ENCODE results near the gene PFKL.
"Not testable (repeated sequence)": the region's sequence is repeated elsewhere in the genome, so short reads cannot be mapped to it uniquely, and the experiment has no call there.

The PFKL gene

GRCh38 chr21:44347911-44348451 is 48.1 kb downstream of the PFKL start:
- no peak for DNase-seq

DNA sequence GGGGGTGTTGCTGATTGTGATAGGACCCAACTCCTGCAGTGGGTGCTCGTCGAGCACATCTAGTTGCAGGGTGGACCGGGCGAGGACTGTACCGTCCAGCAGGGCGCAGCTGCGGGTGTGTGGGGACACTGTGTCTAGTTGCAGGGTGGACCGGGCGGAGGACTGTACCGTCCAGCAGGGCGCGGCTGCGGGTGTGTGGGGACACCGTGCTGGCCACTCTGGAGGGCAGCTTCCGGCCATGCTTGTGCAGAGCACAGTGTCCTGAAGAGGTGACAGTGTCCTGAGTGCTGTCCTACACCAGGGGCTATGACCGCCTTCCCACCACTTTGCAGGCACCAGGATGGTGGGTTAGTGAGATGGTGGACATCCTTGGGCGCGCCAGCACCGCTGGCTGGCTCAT is 49.0 kb downstream of the PFKL start:
- no peak for DNase-seq

- no peak for DNase-seq
These were observed 49.6 kb downstream of the PFKL start for GRCh38 chr21:44349416-44349846.

GRCh38 chr21:44349847-44350772 is 50.3 kb downstream of the PFKL start:
- no peak for DNase-seq

- no peak for DNase-seq
These were observed 51.1 kb downstream of the PFKL start for GRCh38 chr21:44350773-44351481.

- DNase-seq = no peak
These were observed 51.8 kb downstream of the PFKL start for GRCh38 chr21:44351535-44352252.

DNA sequence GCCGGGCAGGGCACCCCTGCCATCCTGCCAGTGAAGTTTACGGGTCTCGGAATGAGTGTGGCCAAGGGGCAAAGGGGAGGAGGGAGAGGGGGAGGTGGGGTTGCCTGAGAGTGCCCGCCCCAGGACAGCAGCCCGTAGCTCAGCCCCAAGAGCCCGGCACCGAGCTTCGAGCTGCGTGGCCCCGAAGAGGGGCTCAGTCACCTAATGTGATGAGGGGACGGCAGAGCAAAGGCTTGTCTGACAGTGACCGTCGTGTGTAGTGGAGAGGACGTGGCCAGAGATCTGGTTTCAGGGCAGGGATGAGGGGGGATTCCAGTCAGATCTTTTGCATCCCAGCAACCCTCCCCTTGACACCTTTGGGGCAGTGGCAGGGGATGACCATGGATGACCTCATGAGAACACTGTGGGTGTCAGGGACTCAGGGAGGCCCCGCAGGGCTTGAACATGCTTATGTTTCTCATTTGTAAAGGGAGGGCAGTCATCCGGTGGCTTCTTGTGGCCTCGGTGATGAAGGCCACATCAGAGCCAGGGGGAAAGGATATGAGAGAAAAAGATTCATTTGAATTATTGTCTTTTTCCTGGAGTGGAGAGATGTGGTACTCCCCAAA is 52.5 kb downstream of the PFKL start:
- DNase-seq = no peak

DNA sequence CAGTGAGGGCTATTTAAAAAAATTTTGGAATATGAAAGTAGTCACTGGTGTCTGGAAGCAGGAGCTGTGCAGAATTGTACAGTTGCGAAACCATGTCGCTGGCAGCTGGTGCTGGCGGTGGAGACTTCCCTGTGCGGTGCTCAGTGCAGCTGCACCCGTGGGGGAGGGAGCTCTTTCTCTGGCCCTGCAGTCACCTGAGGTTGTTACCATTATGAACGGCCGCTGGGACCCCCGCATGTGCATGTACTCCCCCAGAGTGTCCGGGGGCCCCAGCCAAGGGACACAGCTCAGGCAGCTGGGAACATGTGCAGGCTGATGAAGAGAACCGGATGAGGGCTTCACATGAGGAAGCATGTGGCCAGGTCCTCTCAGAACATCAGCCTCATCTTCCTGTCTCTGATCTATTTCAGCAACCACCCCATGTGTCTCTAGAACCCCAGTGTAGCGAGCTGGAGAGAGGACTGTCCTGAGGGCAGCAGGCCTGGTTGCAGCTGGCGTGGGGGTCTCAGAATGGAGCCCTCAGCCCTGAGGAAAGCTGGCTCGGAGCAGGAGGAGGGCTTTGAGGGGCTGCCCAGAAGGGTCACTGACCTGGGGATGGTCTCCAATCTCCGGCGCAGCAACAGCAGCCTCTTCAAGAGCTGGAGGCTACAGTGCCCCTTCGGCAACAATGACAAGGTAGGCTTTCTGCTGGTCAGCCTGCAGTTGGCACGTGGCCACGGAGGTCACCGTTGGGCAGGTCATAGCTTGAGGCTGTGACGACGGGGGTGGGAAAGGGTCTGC is 53.5 kb downstream of the PFKL start, which contains the start of gene TRPM2:
TRPM2 (plus strand) TSS at position 431 of the 780 bp plus-strand sequence; CDS start at position 511, 80 bp downstream.
- DNase-seq = no peak

- no peak for DNase-seq
These were observed 54.1 kb downstream of the PFKL start for GRCh38 chr21:44354001-44354405.

DNA sequence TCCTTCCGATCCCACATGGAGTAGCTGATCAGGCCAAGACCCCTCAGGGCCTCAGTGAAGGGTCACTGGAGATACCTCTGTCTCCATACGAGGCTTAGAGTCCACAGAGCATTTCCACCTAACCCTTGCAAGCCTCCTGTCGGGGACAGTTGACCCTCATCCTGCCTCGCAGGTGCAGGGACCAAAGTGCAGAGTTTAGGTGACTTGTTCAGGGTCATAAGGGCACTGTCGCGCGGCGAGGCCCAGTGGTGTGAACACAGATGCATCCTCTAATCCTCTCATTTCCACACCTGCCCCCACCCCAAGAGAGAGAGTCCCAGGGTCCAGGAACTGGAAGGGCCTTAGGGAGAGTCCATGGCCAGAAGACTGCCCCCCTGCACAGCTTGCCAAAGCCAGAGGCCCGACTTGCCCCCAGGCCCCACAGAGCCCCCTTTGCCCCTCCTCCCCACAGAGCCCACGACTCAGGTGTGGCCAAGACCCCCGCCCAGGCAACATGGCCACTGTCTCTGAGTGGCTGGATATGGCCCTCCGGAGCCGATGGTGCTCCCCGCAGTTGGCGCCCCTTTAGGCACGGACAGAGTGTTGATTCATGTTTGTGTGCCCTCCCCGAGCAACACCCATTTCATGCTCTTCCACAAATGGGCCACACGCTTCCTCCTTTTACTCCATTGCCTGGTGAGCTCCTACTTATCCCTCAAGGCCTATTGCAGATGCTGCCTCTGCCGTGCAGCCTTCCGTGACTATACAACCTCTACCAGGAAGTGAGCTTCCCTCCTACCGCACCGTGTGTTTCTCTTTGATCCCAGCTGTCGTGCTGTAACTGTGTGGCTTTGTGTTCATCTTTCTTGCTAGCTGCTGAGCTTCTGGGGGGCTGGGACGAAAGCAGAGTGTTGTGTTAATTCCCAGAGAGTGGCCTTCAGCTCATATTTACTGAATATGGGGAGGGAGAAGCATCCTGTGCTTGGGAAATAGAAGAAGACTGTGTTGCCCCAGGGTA is 55.2 kb downstream of the PFKL start:
- DNase-seq = no peak

DNA sequence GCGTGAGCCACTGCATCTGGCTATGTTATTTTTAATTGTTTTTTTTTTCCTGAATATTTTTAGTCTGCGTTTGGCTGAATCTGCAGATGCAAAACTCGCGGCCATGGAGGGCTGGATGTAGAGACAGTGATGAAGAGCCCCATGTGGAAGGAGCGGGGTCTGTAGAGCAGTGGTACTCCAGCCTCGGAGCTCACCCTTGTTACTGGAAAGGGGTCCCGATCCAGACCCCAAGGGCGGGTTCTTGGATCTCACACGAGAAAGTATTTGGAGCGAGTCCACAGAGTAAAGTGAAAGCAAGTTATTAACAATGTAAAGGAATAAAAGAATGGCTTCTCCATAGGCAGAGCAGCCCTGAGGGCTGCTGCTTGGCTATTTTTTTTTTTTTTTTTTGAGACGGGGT is 56.3 kb downstream of the PFKL start:
- DNase-seq = no peak

- DNase-seq = no peak
These were observed 56.8 kb downstream of the PFKL start for GRCh38 chr21:44356636-44357035.

GRCh38 chr21:44357064-44357837 is 57.4 kb downstream of the PFKL start:
- no peak for DNase-seq

DNA sequence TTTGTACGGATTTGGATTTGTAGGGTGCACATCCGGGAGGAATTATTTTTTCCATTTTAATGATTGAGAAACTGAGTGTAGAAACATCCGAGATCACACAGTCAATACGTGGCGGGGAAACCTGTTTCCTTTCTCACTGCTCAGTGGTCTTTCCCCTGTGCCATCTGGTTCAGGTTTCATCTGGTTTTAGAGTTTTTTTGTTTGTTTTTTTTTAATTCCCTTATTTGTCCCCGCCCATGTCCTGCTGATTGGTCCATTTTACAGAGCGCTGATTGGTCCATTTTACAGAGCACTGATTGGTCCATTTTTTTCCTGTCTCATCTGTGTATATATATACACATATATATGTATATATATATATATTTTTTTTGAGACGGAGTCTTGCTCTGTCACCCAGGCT is 59.5 kb downstream of the PFKL start:
- DNase-seq = no peak

- DNase-seq = no peak
These were observed 60.3 kb downstream of the PFKL start for GRCh38 chr21:44360159-44360558.

GRCh38 chr21:44361903-44362302 is 62.0 kb downstream of the PFKL start:
- not testable (repeated sequence) for DNase-seq

GRCh38 chr21:44363278-44363677 is 63.4 kb downstream of the PFKL start:
- DNase-seq = no peak

DNA sequence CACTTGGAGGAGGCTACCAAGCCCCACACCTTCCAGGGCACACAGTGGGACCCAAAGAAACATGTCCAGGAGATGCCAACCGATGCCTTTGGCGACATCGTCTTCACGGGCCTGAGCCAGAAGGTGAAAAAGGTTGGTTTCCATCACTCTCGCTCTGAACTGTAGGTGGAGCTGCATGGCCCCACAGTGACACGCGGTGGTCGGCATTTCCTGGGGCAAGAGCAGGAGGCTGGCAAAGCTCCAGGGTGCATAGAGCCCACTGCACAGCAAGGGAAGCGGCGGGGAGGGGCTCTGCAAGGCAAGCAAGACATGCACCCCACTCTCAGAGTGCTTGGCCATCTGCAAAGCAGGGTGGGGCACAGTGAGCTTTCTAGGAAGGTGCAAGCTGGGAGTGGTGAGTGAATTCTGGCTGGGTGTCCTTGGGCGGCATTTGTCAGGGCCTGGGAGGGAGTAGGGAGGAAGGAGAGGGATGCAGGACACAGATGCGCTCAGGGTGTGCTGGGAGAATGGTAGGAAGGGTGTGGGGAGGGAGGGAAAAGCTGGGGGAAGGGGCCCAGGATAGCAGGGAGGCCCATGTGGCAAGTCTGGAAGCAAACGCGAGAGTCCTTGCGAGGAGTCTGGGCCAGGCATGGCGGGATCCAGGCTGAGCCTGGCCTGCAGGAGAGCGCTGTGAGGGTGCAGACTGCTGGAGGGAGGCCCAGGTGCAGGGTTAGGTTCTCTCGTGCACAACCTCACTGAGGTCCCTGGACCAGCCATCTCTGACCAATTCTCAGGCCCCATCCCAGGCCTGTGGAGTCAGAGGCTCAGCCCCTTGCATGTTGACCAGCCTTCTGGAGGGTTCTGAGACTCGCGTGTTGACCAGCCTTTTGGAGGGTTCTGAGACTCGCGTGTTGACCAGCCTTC is 64.5 kb downstream of the PFKL start:
- no peak for DNase-seq
